ENCODE data around the gene JHY. TPM values are rescaled to one million over a fixed set of nuclear protein-coding genes. Genes with fewer than 3 reads are reported as not detected.

JHY gene
- total RNA-seq, 1 experiment from 2014 or later = 0.79 TPM

- Histone ChIP-seq H2BK120ac (ENCODE audit: low read depth, low read length, poor library complexity, severe bottlenecking) (no peak overlapping the region), H3K9ac (ENCODE audit: extremely low read depth, insufficient read length, low read length) (no peak overlapping the region), H3K23me2 (ENCODE audit: insufficient read length, low read depth, low read length, poor library complexity, severe bottlenecking) (no peaks in the 10 kb centered on the region), H3K27ac (ENCODE audit: insufficient read length, low read depth, low read length) (no peak overlapping the region), H2AFZ (ENCODE audit: low read length) (no peak overlapping the region), H3K56ac (ENCODE audit: insufficient read length, low read depth, low read length) (no peak overlapping the region), H2BK15ac (ENCODE audit: low read depth, low read length) (no peak overlapping the region), H3K79me1 (ENCODE audit: insufficient read depth, low read depth, low read length, poor library complexity, severe bottlenecking) (no peaks in the 10 kb centered on the region), H3K4me1 (ENCODE audit: insufficient read depth, low read length) (no peaks in the 10 kb centered on the region), H3K27me3 (ENCODE audit: insufficient read depth, low read length) (no peaks in the 10 kb centered on the region), H3K79me2 (ENCODE audit: insufficient read depth, low read length) (no peaks in the 10 kb centered on the region), H3K18ac (ENCODE audit: insufficient read length, low read depth, low read length) (no peak overlapping the region), H3K4ac (ENCODE audit: low read depth, low read length) (no peak overlapping the region), H2BK5ac (ENCODE audit: insufficient read length, low read length) (no peak overlapping the region), H3K14ac (ENCODE audit: insufficient read depth, low read length) (no peak overlapping the region), H4K20me1 (ENCODE audit: control insufficient read depth, insufficient read depth, insufficient read length) (no peaks in the 10 kb centered on the region), H3T11ph (ENCODE audit: low read length) (no peak overlapping the region), H2BK20ac (ENCODE audit: low read depth, low read length, poor library complexity, severe bottlenecking) (no peak overlapping the region), H4K8ac (replicated peaks; ENCODE audit: insufficient read length, low read depth, low read length) (no peak overlapping the region), H2AK5ac (ENCODE audit: insufficient read length, low read length) (no peak overlapping the region), H3K4me2 (ENCODE audit: insufficient read depth, insufficient read length, low read length) (no peak overlapping the region), H2BK12ac (ENCODE audit: insufficient read length, low read depth, low read length) (no peak overlapping the region), H3K23ac (ENCODE audit: insufficient read length, low read depth, low read length) (no peak overlapping the region), H3K9me3 (ENCODE audit: control insufficient read depth, low read depth, low read length) (no peaks in the 10 kb centered on the region), H4K5ac (ENCODE audit: insufficient read length, low read depth, low read length) (no peak overlapping the region), H4K91ac (ENCODE audit: insufficient read length, low read depth, low read length) (no peak overlapping the region)
- Mint-ChIP-seq H3K36me3 (ENCODE audit: insufficient read depth in 1 of 3, low read depth in 3 of 3) (no peaks in the 10 kb centered on the region), H3K27ac (no peak overlapping the region; a peak in 1 of 7 replicates), H3K4me3 (no peak overlapping the region), H3K27me3 (ENCODE audit: low read depth) (no peaks in the 10 kb centered on the region), H3K9me3 (no peaks in the 10 kb centered on the region), H3K4me1 (peaks cover 0 to 4% of the 10 kb centered on the region in 2 experiments; a peak in 2 of 4 replicates)
- no peak for TF ChIP-seq CTCF (conservative IDR thresholded peaks at IDR 0.05)
- WGBS (ENCODE audit: extremely low coverage, insufficient read length, low lambda C conversion rate) = no CpG with 5 or more reads among the region's 4 CpGs
- no peak for DNase-seq
Observed at GRCh38 chr11:122871302-122871701, 11.3 kb upstream of the JHY start.
